Brain microvascular endothelial cell (primary cell): ENCODE results near the gene MMP11.

ENCODE experiments used
- DNase-seq: peaks from one replicate; pipeline ENCODE4 v3.0.0-alpha.2; 2020
- H3K27ac ChIP-seq: fragments of 250-450 bp; sonication (Bioruptor Pico); 2 replicates; pipeline ENCODE4 v1.5.1; 2020; ENCODE audit warnings: mild to moderate bottlenecking, moderate library complexity
- H3K27me3 ChIP-seq: fragments of 250-450 bp; sonication (Bioruptor Pico); replicated peaks from 2 replicates; pipeline ENCODE4 v1.5.1; 2020; ENCODE audit warnings: mild to moderate bottlenecking
- H3K36me3 ChIP-seq: fragments of 250-450 bp; sonication (Bioruptor Pico); replicated peaks from 2 replicates; pipeline ENCODE4 v1.5.1; 2020; ENCODE audit warnings: mild to moderate bottlenecking
- H3K4me3 ChIP-seq: 2 replicates; pipeline ENCODE4 v1.5.1; 2011; ENCODE audit warnings: low read depth, mild to moderate bottlenecking, control low read depth, low read length, moderate library complexity
- CTCF ChIP-seq: IDR thresholded peaks from 2 replicates; pipeline ENCODE4 v1.5.1; 2011; ENCODE audit warnings: low read depth, mild to moderate bottlenecking, moderate library complexity, low read length, control low read depth, inconsistent platforms; ENCODE audit errors: missing control alignments
- in situ Hi-C: cut with HindIII; loops from 2 replicates; pipeline ENCODE4 v1.10.0; 2017; ENCODE audit warnings: low sequenced_read_pairs, low pct_ligation_motif_present

MMP11 gene

GRCh38 chr22:23754980-23755636, 17.5 kb upstream of the MMP11 start:
- Histone ChIP-seq H3K36me3 (no peaks in the 10 kb centered on the region), H3K27ac (no peak overlapping the region), H3K27me3 (no peaks in the 10 kb centered on the region), H3K4me3 (no peak overlapping the region)
- no peak for DNase-seq
- in situ Hi-C loops, result no loop called here
- TF ChIP-seq CTCF, result no peak

GRCh38 chr22:23755711-23756110, 16.9 kb upstream of the MMP11 start:
- Histone ChIP-seq H3K4me3 (no peak overlapping the region), H3K27ac (no peak overlapping the region), H3K27me3 (no peaks in the 10 kb centered on the region), H3K36me3 (no peaks in the 10 kb centered on the region)
- DNase-seq, result no peak
- in situ Hi-C loops, result no loop called here
- no peak for TF ChIP-seq CTCF

GRCh38 chr22:23756891-23757290, 15.8 kb upstream of the MMP11 start:
- Histone ChIP-seq H3K27ac (no peak overlapping the region), H3K36me3 (no peaks in the 10 kb centered on the region), H3K4me3 (no peak overlapping the region), H3K27me3 (no peaks in the 10 kb centered on the region)
- no peak for DNase-seq
- no peak for TF ChIP-seq CTCF
- in situ Hi-C loops, result no loop called here

- H3K4me3 ChIP-seq, result no peak overlapping the region
- in situ Hi-C loops, result no loop called here
- no peaks in the 10 kb centered on the region for H3K27me3 ChIP-seq
- H3K36me3 ChIP-seq, result no peaks in the 10 kb centered on the region
- no peak overlapping the region for H3K27ac ChIP-seq
- DNase-seq, result no peak
- no peak for TF ChIP-seq CTCF
Measured at GRCh38 chr22:23759566-23759965, 13.1 kb upstream of the MMP11 start.

- in situ Hi-C loops, result no loop called here
- Histone ChIP-seq H3K4me3 (no peak overlapping the region), H3K27me3 (no peaks in the 10 kb centered on the region), H3K36me3 (no peaks in the 10 kb centered on the region), H3K27ac (no peak overlapping the region)
- TF ChIP-seq CTCF, result no peak
- DNase-seq, result no peak
Measured at GRCh38 chr22:23760056-23760455, 12.6 kb upstream of the MMP11 start.

GRCh38 chr22:23762842-23763578, 9.6 kb upstream of the MMP11 start, which contains the start of gene C22orf15:
Gene C22orf15, plus strand, starts transcription at chr22:23762990. Its CDS starts 317 bp downstream, at chr22:23763307.
- in situ Hi-C loops, result no loop called here

More at GRCh38 chr22:23762842-23763578, 9.6 kb upstream of the MMP11 start, which contains the start of gene C22orf15:
- Histone ChIP-seq H3K36me3 (no peaks in the 10 kb centered on the region), H3K4me3 (no peak within 1 kb of the TSS), H3K27me3 (no peaks in the 10 kb centered on the region), H3K27ac (no peak within 1 kb of the TSS)
- no peak for TF ChIP-seq CTCF
- no peak for DNase-seq
